CD14-positive monocyte (primary cell): ENCODE results near the gene RILPL1. TPM values are rescaled to one million over a fixed set of nuclear protein-coding genes. Genes with fewer than 3 reads are reported as not detected.

Source experiments
- DNase-seq, 3 donors: peaks; one replicate each; pipeline ENCODE4 v3.0.0-alpha.2; 2011 to 2022
- H2AFZ ChIP-seq: 2 replicates; pipeline ENCODE4 v1.6.0; 2012; ENCODE audit warnings: mild to moderate bottlenecking, low read depth, low read length, inconsistent platforms; ENCODE audit not compliant: insufficient read depth, poor library complexity, severe bottlenecking
- H3K27ac ChIP-seq, 2 donors: 1 replicate in 1 of 2; 2 replicates in 1 of 2; pipeline ENCODE4 v1.5.1; 2012 to 2013; ENCODE audit warnings: low read length in 2 of 2, control low read depth in 1 of 2, inconsistent platforms in 1 of 2, low read depth in 1 of 2, mild to moderate bottlenecking in 1 of 2
- H3K27me3 ChIP-seq, 2 donors: one replicate each; pipeline versions ENCODE4 v1.6.0 to v1.6.1; 2011 to 2013; ENCODE audit warnings: low read length in 2 of 2; ENCODE audit not compliant: control insufficient read depth in 2 of 2, insufficient read depth in 2 of 2
- H3K36me3 ChIP-seq, 2 donors: replicated peaks in 1 of 2; 1 replicate in 1 of 2; 2 replicates in 1 of 2; pipeline versions ENCODE4 v1.5.1 to v1.6.1; 2012 to 2013; ENCODE audit warnings: low read length in 2 of 2, control low read depth in 1 of 2, inconsistent platforms in 1 of 2, mild to moderate bottlenecking in 1 of 2; ENCODE audit not compliant: insufficient read depth in 2 of 2, control insufficient read depth in 1 of 2
- H3K4me1 ChIP-seq, 2 donors: 1 replicate in 1 of 2; 2 replicates in 1 of 2; pipeline versions ENCODE4 v1.5.1 to v1.6.1; 2012 to 2013; ENCODE audit warnings: low read length in 2 of 2, control low read depth in 1 of 2, inconsistent platforms in 1 of 2, mild to moderate bottlenecking in 1 of 2, moderate library complexity in 1 of 2; ENCODE audit not compliant: insufficient read depth in 2 of 2, control insufficient read depth in 1 of 2
- H3K4me2 ChIP-seq: replicated peaks from 2 replicates; pipeline ENCODE3; 2012; ENCODE audit warnings: low read length, moderate library complexity, mild to moderate bottlenecking; ENCODE audit not compliant: poor library complexity, severe bottlenecking; ENCODE audit errors: extremely low read depth
- H3K4me3 ChIP-seq, 3 experiments: fragments of 200-600 bp in 1 of 3; sonication (generic) in 1 of 3; replicated peaks in 1 of 3; 1 replicate in 2 of 3; 2 replicates in 1 of 3; pipeline ENCODE4 v1.5.1; 2011 to 2013; ENCODE audit warnings: low read length in 3 of 3, mild to moderate bottlenecking in 3 of 3, control low read depth in 2 of 3, low read depth in 2 of 3, inconsistent platforms in 1 of 3, moderate library complexity in 1 of 3
- H3K79me2 ChIP-seq: 2 replicates; pipeline ENCODE4 v1.6.0; 2012; ENCODE audit warnings: mild to moderate bottlenecking, control low read depth, inconsistent platforms, low read length, moderate library complexity; ENCODE audit not compliant: insufficient read depth
- H3K9ac ChIP-seq: 2 replicates; pipeline ENCODE4 v1.6.0; 2017; ENCODE audit warnings: low read length, mild to moderate bottlenecking; ENCODE audit not compliant: insufficient read depth, poor library complexity, severe bottlenecking
- H3K9me3 ChIP-seq, 2 donors: replicated peaks in 1 of 2; 1 replicate in 1 of 2; 2 replicates in 1 of 2; pipeline versions ENCODE4 v1.5.1 to v1.6.1; 2012 to 2013; ENCODE audit warnings: low read length in 2 of 2, control low read depth in 1 of 2; ENCODE audit not compliant: control insufficient read depth in 1 of 2, insufficient read depth in 1 of 2
- H4K20me1 ChIP-seq: 2 replicates; pipeline ENCODE4 v1.6.0; 2012; ENCODE audit warnings: mild to moderate bottlenecking, low read length, control low read depth, moderate library complexity; ENCODE audit not compliant: insufficient read depth
- H3K27ac Mint-ChIP-seq, 7 donors: one replicate each; pipeline ENCODE4 v1.8.0; 2020; ENCODE audit warnings: mild to moderate bottlenecking in 7 of 7, mixed read lengths in 7 of 7, moderate library complexity in 6 of 7, inconsistent platforms in 2 of 7
- H3K27me3 Mint-ChIP-seq, 3 donors: one replicate each; pipeline ENCODE4 v1.8.0; 2021 to 2022; ENCODE audit warnings: low read depth in 3 of 3, mild to moderate bottlenecking in 3 of 3, mixed read lengths in 3 of 3, moderate library complexity in 3 of 3, inconsistent platforms in 1 of 3
- H3K36me3 Mint-ChIP-seq, 2 donors: one replicate each; pipeline ENCODE4 v1.8.0; 2020; ENCODE audit warnings: mixed read lengths in 2 of 2, inconsistent platforms in 1 of 2, mild to moderate bottlenecking in 1 of 2
- H3K4me1 Mint-ChIP-seq: one replicate; pipeline ENCODE4 v1.8.0; 2020; ENCODE audit warnings: mild to moderate bottlenecking, mixed read lengths
- H3K4me3 Mint-ChIP-seq, 2 donors: one replicate each; pipeline ENCODE4 v1.8.0; 2020; ENCODE audit warnings: mild to moderate bottlenecking in 2 of 2, mixed read lengths in 2 of 2, moderate library complexity in 1 of 2
- H3K9me3 Mint-ChIP-seq, 7 donors: one replicate each; pipeline ENCODE4 v1.8.0; 2020 to 2022; ENCODE audit warnings: mixed read lengths in 7 of 7, mild to moderate bottlenecking in 6 of 7, moderate library complexity in 6 of 7, inconsistent platforms in 2 of 7
- WGBS: methylation state at CpG from one replicate; pipeline ENCODE4 v1.1.5; 2013; ENCODE audit warnings: missing lambda C conversion rate; ENCODE audit not compliant: insufficient coverage; 5-methylcytosine and 5-hydroxymethylcytosine counted together
- intact Hi-C, 2 donors: fragments of 100-400 bp; cut with micrococcal nuclease; formaldehyde crosslinking; loops; one replicate each; pipeline versions ENCODE4 v1.15.0 to v1.15.1; 2023
- polyA plus RNA-seq, 3 donors: library from polyadenylated mRNA; depleted of rRNA in 1 of 3; unstranded in 2 of 3; stranded (reverse) in 1 of 3; fragments of 300-500 nt in 2 of 3; fragments of >200 nt in 1 of 3; fragmentation: Illumina TruSeq in 2 of 3; gene quantifications; 1 replicate in 2 of 3; 2 replicates in 1 of 3; pipeline ENCODE4 v1.2.3, GENCODE V29; 2012 to 2021
- TF ChIP-seq, protein P1 (sequence below): fragments of 200-600 bp; IDR thresholded peaks from one replicate; pipeline ENCODE4 v1.8.0; 2022; ENCODE audit warnings: antibody characterized with exemption, mild to moderate bottlenecking

RILPL1 gene
- polyA plus RNA-seq, 3 donors: 1.2 TPM; not detected in 2

DNA sequence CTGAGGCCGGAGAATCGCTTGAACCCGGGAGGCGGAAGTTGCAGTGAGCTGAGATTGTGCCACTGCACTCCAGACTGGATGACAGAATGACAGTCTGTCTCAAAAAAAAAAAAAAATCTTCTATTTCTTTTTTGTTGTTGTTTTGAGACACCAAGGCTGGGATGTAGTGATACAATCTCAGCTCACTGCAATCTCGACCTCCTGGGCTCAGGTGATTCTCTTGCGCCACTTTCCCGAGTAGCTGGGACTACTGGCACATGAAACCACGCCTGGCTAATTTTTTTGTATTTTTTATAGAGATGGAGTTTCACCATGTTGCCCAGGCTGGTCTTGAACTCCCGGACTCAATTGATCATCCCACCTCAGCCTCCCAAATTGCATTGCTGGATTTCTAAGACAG, 82.9 kb downstream of the RILPL1 start:
- Histone ChIP-seq H3K36me3 (no peaks in the 10 kb centered on the region), H3K79me2 (no peaks in the 10 kb centered on the region), H2AFZ (no peak overlapping the region), H3K27ac (no peak overlapping the region), H3K4me1 (peaks cover 37 to 40% of the 10 kb centered on the region in 2 donors), H3K27me3 (no peaks in the 10 kb centered on the region), H4K20me1 (no peaks in the 10 kb centered on the region), H3K9ac (no peak overlapping the region), H3K9me3 (no peaks in the 10 kb centered on the region), H3K4me2 (no peak overlapping the region), H3K4me3 (no peak overlapping the region)
- H3K27ac Mint-ChIP-seq: peak overlapping the region in 5 of 7 donors; percentile 13 to 99 (median 52)
- no peak overlapping the region for H3K4me3 Mint-ChIP-seq
- intact Hi-C loops: no loop called here
- peaks cover 0 to 4% (median 0%) of the 10 kb centered on the region in 3 donors for H3K27me3 Mint-ChIP-seq
- H3K4me1 Mint-ChIP-seq: peaks cover 37% of the 10 kb centered on the region
- no peak for DNase-seq
- no peaks in the 10 kb centered on the region for H3K36me3 Mint-ChIP-seq
- WGBS: 96% methylated on average over 4 of the region's 9 CpGs
- H3K9me3 Mint-ChIP-seq: peaks cover 0 to 2% (median 0%) of the 10 kb centered on the region in 7 donors
- TF ChIP-seq, protein P1, sequence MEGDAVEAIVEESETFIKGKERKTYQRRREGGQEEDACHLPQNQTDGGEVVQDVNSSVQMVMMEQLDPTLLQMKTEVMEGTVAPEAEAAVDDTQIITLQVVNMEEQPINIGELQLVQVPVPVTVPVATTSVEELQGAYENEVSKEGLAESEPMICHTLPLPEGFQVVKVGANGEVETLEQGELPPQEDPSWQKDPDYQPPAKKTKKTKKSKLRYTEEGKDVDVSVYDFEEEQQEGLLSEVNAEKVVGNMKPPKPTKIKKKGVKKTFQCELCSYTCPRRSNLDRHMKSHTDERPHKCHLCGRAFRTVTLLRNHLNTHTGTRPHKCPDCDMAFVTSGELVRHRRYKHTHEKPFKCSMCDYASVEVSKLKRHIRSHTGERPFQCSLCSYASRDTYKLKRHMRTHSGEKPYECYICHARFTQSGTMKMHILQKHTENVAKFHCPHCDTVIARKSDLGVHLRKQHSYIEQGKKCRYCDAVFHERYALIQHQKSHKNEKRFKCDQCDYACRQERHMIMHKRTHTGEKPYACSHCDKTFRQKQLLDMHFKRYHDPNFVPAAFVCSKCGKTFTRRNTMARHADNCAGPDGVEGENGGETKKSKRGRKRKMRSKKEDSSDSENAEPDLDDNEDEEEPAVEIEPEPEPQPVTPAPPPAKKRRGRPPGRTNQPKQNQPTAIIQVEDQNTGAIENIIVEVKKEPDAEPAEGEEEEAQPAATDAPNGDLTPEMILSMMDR: no peak

DNA sequence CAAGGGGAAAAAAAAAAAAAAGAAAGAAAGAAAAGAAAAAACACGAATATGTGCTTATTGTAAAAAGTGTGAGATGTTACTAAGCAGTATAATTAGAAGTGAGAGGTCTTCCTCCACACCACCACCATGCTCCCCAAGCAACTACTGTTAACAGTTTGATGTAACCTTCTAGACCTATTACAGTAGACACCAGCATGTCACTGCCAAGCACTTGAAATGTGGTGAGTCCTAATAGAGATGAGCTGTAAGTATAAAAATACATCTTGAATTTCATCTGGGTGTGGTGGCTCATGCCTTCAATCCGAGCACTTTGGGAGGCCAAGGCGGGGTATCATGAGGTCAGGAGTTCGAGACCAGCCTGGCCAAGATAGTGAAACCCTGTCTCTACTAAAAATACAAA, 83.7 kb downstream of the RILPL1 start:
- no peaks in the 10 kb centered on the region for H3K9me3 ChIP-seq
- H3K27ac ChIP-seq: peak overlapping the region; percentile 89 to 96
- H3K27me3 ChIP-seq: no peaks in the 10 kb centered on the region
- TF ChIP-seq, protein P1: no peak
- WGBS: 100% methylated on average over 3 of the region's 4 CpGs
- Mint-ChIP-seq H3K27ac (peak overlapping the region; percentile 96 to 99 (median 99)), H3K27me3 (peaks cover 0 to 4% (median 0%) of the 10 kb centered on the region in 3 donors), H3K36me3 (no peaks in the 10 kb centered on the region), H3K9me3 (peaks cover 0 to 2% (median 0%) of the 10 kb centered on the region in 7 donors), H3K4me1 (peaks cover 43% of the 10 kb centered on the region), H3K4me3 (no peak overlapping the region)
- H4K20me1 ChIP-seq: no peaks in the 10 kb centered on the region
- H3K4me1 ChIP-seq: peaks cover 45 to 48% of the 10 kb centered on the region in 2 donors
- H3K9ac ChIP-seq: no peak overlapping the region
- no peak overlapping the region for H3K4me3 ChIP-seq
- H3K4me2 ChIP-seq: no peak overlapping the region
- DNase-seq: no peak
- no peaks in the 10 kb centered on the region for H3K36me3 ChIP-seq
- H3K79me2 ChIP-seq: peaks cover 3% of the 10 kb centered on the region
- no peak overlapping the region for H2AFZ ChIP-seq
- intact Hi-C loops: loop anchor here in 1 of 2 donors (2.0 kb wide), 1 partner anchor 17 kb away; no protein-coding TSS in a partner anchor
